ENCODE data around the gene RASSF6.
"Not testable (repeated sequence)": the region's sequence is repeated elsewhere in the genome, so short reads cannot be mapped to it uniquely, and the experiment has no call there.

The RASSF6 gene

DNA sequence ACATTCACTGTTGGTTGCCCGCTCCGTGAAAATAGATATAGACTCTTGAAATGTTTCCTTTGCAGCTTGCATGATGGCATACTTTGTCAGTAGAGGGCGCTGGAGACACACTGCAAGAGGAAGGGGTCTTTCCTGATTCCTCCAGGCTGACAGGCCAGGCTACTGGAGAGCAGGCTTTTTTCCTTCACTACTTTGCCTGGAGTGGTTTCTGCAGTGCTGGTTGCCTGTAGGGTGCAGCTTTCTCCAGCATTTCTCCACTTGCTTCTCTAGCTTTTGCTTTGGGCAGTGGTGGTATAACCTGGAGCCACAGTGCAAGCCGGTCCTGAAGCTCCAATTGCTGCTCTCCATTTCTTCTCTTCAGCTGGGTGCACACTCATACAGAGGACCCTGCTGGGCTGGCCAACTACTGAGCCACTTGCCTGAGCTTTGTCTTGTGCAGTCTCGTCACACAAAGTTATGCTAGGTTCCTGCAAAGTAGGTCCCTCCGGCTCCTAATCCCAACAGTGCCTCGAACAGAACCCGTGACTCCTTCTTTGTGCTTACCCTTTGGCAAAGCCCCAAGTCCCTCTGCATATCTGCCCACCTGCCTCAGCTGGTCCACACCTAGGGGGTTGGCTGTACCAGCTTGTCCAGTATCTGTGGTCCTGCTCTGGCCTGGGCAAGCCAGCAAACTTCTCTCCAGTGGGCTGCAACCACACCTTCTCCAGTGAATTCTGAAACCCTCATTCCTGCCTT lies 46.3 kb downstream of the RASSF6 start:
- TF ChIP-seq, protein P1, sequence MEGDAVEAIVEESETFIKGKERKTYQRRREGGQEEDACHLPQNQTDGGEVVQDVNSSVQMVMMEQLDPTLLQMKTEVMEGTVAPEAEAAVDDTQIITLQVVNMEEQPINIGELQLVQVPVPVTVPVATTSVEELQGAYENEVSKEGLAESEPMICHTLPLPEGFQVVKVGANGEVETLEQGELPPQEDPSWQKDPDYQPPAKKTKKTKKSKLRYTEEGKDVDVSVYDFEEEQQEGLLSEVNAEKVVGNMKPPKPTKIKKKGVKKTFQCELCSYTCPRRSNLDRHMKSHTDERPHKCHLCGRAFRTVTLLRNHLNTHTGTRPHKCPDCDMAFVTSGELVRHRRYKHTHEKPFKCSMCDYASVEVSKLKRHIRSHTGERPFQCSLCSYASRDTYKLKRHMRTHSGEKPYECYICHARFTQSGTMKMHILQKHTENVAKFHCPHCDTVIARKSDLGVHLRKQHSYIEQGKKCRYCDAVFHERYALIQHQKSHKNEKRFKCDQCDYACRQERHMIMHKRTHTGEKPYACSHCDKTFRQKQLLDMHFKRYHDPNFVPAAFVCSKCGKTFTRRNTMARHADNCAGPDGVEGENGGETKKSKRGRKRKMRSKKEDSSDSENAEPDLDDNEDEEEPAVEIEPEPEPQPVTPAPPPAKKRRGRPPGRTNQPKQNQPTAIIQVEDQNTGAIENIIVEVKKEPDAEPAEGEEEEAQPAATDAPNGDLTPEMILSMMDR (conservative IDR thresholded peaks at IDR 0.05; ENCODE audit: control insufficient read depth, insufficient read depth, low read depth, low read length): peak; percentile 99
- H3K4me3 ChIP-seq (ENCODE audit: control insufficient read depth, low read depth, low read length): no peak overlapping the region
- DNase-seq (ENCODE audit: low read depth): peak; percentile 87

DNA sequence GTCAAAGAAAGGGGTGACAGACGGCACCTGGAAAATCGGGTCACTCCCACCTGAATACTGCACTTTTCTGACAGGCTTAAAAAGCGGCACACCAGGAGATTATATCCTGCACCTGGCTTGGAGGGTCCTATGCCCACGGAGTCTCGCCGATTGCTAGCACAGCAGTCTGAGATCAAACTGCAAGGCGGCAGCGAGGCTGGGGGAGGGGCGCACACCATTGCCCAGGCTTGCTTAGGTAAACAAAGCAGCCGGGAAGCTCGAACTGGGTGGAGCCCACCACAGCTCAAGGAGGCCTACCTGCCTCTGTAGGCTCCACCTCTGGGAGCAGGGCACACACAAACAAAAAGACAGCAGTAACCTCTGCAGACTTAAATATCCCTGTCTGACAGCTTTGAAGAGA lies 69.4 kb downstream of the RASSF6 start:
- DNase-seq (ENCODE audit: low read depth); H3K4me3 ChIP-seq (ENCODE audit: control insufficient read depth, low read depth, low read length): not testable (repeated sequence)

DNA sequence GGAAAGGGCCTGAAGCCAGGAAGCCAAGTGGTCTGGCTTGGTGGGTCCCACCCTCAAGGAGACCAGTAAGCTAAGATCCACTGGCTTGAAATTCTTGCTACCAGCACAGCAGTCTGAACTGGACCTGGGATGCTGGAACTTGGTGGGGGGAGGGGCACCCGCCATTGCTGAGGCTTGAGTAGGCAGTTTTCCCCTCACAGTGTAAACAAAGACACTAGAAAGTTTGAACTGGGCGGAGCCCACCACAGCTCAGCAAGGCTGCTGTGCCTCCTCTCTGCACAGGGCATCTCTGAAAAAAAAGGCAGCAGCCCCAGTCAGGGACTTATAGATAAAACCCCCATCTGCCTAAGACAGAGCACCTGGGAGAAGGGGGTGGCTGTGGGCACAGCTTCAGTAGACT lies 75.6 kb downstream of the RASSF6 start:
- DNase-seq (ENCODE audit: low read depth): no peak
- no peak overlapping the region for H3K4me3 ChIP-seq (ENCODE audit: control insufficient read depth, low read depth, low read length)
- TF ChIP-seq, protein P1 (conservative IDR thresholded peaks at IDR 0.05; ENCODE audit: control insufficient read depth, insufficient read depth, low read depth, low read length): no peak

DNA sequence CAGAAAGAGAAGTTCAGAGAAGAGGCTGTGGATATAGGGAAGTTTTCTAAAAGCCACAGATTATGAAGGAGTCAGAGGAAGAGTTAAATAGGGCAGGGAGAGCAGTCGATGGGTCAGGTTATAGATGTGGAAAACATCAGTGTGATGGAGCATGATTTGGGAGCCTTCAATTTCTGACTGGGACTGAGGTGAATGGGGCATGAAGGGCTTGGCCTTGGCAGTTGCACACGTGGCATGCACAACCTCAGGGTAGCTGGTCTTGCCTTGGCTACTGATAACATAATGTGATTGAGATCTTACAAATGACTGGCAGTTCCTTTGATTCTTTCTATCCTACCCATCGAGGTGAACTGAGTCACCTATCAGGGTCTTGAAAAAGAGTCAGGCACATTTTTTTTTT lies 79.0 kb downstream of the RASSF6 start:
- no peak overlapping the region for H3K4me3 ChIP-seq (ENCODE audit: control insufficient read depth, low read depth, low read length)
- no peak for DNase-seq (ENCODE audit: low read depth)
- TF ChIP-seq, protein P1 (conservative IDR thresholded peaks at IDR 0.05; ENCODE audit: control insufficient read depth, insufficient read depth, low read depth, low read length): no peak

DNA sequence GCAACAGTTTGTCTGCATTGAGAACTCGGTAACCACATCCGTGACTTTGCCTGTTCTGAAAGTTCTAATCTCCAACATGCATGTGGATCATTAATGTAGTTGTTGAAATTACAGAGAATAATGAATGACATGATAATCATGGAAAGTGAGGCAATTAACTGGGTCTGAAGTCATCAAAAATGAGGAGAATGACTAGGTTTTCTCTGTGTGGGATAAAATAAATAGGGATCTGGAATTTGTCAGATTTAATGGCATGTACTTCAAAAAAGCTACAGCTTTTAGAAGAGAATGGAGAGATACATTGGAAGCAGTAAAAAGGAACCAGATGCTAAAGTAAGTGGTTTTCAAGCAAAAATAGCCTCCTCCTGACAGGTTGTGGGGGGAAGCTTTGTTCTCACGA lies 79.4 kb downstream of the RASSF6 start:
- no peak overlapping the region for H3K4me3 ChIP-seq (ENCODE audit: control insufficient read depth, low read depth, low read length)
- TF ChIP-seq, protein P1 (conservative IDR thresholded peaks at IDR 0.05; ENCODE audit: control insufficient read depth, insufficient read depth, low read depth, low read length): no peak
- DNase-seq (ENCODE audit: low read depth): no peak

DNA sequence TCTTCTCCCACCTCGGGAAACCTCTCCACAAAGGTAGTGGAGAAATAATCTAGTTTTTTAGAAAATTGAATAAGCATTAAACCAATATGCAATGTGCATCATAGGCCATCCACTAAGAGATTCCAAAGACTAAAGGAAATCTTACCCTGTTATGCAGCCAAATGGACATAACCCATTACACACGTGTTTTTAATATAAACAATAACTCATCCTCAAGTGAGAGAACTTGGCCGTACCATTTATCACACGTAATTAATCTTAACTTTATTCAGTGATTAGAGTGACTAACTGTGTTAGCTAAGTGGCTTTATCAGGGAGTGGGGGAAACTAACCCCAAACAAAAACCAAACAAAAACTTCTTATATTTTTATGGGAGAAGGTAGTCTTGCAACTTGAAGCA lies 80.8 kb downstream of the RASSF6 start:
- peak; percentile 67 for DNase-seq (ENCODE audit: low read depth)
- TF ChIP-seq, protein P1 (conservative IDR thresholded peaks at IDR 0.05; ENCODE audit: control insufficient read depth, insufficient read depth, low read depth, low read length): no peak

DNA sequence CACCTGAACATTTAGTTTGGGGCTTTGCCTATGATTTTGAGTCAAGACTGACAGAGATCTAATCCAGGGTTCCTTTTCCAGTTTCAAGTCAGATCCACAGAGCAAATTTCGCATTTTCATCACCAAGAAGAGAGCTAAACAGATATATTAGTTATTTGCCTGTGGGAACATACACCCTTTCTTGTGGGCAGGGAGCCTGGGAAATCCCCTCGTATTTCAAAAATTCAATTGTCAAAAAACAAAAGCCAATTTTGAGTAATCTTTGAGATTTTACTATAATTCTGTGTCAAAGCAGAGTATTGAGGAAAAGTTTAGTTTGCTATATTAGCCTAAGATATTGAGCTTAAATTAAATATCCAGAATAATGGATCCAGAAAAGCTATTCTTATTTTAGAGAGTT lies 82.1 kb downstream of the RASSF6 start:
- TF ChIP-seq, protein P1 (conservative IDR thresholded peaks at IDR 0.05; ENCODE audit: control insufficient read depth, insufficient read depth, low read depth, low read length): no peak
- no peak overlapping the region for H3K4me3 ChIP-seq (ENCODE audit: control insufficient read depth, low read depth, low read length)
- no peak for DNase-seq (ENCODE audit: low read depth)

More for the DNA sequence above, 80.8 kb downstream of the RASSF6 start:
- H3K4me3 ChIP-seq (ENCODE audit: control insufficient read depth, low read depth, low read length): no peak overlapping the region

Data from fibroblast of mammary gland (primary cell).